HK-2 (cell line): ENCODE results near the gene C9.
"Not testable (repeated sequence)": the region's sequence is repeated elsewhere in the genome, so short reads cannot be mapped to it uniquely, and the experiment has no call there.

ENCODE experiments used
- DNase-seq: peaks from one replicate; pipeline ENCODE4 v3.0.0-alpha.2; 2018; ENCODE audit not compliant: unreplicated experiment

The C9 gene

DNA sequence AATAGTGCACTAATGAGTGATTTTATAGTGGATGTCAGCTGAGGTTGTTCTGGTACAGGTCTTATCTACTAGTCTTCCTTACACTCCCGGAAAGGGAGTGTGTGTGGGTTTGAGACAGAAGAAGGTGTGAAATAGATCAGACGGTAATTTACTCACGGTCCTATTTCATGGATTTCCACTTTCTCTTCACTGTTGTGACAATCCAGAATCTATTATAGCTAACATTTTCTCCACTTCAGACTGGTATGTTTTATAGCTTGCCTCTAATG is 7.0 kb upstream of the C9 start:
- no peak for DNase-seq

DNA sequence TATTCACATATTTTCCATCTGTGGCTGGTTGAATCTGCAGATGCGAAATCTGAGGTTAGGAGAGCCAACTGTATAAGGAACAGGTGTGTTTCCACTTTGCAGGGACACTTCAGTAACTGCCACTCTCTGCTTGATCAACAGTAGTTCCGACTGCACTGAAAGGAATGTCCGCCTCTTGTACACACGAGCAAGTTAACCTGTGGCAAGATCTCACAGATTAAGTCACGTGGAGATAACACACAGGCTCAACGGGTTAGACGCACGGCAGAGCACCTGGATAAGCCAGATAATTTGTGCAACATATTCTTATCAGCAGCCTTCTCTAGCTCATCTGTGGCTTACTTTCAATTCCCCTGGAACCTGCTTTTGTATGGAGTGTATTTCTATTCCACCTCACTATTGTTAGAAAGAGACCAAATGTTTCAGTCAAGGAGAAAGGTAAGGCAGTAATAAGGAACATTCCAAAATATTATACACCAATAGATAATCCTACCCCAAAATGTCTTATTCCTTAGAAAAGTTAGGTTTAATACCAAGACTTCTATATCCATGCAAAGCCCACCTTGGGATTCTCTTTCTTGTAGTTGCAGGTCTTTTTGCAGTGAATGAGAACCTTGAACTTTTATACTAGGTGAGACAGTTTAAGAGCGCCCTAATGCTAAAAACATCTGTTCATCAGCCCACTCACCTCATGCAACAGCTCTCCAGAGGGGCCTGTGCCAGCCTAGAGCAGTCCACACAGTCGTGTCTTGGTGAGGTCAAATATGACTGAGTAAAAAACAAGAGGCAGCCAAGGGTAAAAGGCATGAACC is 6.5 kb upstream of the C9 start:
- DNase-seq = no peak

- DNase-seq = no peak
Measured at GRCh38 chr5:39369123-39369815, 5.0 kb upstream of the C9 start.

DNA sequence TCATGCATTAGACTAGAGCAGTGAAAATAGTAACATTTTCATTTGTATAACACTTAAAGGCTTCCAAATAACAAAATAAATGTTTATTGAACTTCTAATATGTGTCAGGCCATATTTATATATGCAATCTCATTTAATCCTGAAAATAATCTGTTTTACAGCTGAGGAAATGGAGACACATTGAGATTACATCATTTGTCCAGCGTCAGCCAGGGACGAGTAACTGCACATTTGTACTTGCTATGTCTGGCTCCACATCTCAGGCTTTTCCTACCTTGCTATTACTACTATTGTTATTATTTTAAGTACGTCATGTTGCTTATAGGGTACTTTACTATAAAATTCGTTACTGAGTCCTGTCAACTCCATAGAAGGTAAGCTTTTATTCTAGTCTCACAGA is 3.8 kb upstream of the C9 start:
- DNase-seq = no peak

DNA sequence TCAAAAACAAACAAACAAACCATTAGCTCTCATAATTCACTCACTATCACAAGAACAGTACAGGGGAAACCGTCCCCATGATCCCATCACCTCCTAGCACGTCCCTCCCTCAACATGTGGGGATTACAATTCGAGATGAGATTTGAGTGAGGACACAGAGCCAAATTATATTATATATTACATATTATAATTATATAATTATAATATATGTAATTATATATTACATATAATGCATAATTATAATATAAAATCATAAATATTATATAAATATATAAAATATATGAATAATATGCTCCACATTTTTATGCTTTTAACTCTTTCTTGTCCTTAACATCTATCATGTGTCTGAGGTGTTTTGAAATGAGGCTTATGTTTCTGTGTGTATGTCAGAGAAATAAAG is 3.4 kb upstream of the C9 start:
- no peak for DNase-seq

- no peak for DNase-seq
Measured at GRCh38 chr5:39363217-39363616, 1.1 kb downstream of the C9 start.

DNA sequence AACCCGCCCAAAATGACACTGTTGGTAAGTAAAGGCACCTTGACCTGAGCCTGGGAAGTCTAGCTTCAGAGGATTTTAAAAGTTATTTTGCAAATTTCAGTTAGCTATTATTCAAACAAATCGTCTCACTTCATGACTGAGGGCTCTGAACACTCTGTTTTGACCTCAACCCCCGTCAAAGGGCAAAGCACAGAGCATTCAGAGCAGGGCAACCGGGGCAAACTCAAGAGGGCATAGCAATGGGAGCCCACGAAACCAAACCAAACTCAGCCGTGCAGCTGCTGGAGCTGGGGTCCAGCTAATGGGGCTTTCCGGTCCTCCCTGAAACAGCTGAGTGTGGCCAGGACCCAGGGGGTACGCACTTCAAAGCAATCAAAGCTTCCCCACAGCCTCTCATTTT is 1.6 kb downstream of the C9 start:
- DNase-seq = no peak

DNA sequence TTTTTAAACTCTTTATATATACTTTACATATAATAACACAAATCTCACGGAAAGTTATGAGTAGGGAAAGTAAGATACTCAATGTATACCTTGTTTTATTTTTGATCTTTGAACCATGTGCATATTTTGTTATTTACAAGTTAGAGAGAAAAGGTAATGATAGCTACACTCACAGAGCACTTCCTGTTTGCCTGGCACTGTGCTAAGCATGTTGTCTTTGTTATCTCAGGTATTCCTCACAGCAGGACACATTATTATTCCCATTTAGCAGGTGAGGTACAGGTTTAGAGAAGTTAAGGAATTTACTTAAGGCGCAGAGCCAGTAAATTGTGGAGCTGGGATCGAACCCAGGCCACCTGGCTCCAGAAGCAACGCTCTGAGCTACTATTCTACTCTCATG is 3.0 kb downstream of the C9 start:
- no peak for DNase-seq

DNA sequence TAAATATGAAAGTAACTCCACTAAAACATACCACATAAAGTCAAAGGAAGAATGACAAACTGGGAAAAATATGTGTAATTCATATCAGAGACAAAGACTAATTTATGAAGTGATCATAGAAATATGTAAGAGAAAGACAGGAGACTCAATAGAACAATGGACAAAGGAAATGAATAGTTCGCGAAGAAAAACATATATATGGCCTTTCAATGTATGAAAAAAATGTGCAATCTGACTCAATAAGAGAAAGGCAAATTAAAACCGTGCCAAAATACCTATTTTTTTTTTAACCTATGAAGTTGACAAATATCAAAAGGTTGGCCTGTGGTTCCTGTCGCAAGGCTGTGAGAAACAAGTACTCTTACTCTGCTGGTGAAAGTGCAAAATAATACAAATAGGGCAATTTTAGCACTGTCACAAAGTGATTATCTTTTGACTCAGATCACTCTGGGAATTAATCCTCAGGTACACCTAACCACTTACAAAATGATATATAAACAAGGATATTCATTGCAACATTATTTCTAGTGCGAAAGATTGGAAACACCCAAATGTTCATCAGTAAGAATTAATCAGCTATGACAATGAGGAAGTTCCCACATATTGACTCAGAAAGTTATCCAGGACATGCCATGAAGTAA is 3.7 kb downstream of the C9 start:
- DNase-seq = no peak

GRCh38 chr5:39356263-39356662 is 8.0 kb downstream of the C9 start:
- DNase-seq = no peak

- DNase-seq = no peak
Measured at GRCh38 chr5:39355324-39355723, 9.0 kb downstream of the C9 start.

- no peak for DNase-seq
Measured at GRCh38 chr5:39353717-39354399, 10.4 kb downstream of the C9 start.

DNA sequence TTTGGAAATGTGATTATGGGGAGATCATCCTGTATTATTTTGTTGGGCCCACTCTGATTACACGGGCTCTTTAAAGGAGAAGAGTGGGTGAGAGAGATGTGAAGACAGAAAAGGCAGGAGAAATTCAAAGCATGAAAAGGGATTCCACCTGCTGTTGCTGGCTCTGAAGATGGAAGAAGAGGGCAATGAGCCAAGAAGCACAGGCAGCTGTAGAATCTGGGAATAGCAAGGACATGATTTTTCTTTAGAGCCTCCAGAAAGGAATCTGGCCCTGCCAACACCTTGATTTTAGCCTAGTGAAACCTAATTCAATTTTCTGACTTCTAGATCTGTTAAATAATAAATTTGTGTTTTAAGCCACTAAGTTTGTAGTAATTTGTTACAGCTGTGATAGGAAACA is 11.3 kb downstream of the C9 start:
- DNase-seq = no peak

- DNase-seq = no peak
Measured at GRCh38 chr5:39352170-39352569, 12.1 kb downstream of the C9 start.

GRCh38 chr5:39349484-39349883 is 14.8 kb downstream of the C9 start:
- DNase-seq = no peak

GRCh38 chr5:39342460-39342859 is 21.8 kb downstream of the C9 start:
- no peak for DNase-seq

DNA sequence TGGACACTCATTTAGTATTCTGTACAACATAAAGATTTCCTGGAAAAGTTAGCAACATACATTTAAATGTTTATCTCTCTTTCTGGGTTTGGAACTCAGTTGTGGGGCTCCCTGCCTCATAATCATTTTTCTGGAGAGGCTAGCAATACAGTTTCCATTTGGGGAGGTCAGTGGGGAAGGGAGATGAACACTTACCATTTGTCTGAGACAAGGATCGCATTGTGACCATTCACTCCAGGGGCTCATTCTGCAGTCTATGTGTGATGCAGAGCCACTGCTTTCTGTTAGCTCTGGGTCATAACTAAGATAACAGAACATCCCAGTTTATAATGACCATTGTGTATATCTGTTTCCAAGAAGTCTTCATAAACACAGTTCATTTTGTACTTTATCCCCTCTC is 22.4 kb downstream of the C9 start:
- DNase-seq = no peak

GRCh38 chr5:39340506-39340905 is 23.8 kb downstream of the C9 start:
- DNase-seq = no peak

DNA sequence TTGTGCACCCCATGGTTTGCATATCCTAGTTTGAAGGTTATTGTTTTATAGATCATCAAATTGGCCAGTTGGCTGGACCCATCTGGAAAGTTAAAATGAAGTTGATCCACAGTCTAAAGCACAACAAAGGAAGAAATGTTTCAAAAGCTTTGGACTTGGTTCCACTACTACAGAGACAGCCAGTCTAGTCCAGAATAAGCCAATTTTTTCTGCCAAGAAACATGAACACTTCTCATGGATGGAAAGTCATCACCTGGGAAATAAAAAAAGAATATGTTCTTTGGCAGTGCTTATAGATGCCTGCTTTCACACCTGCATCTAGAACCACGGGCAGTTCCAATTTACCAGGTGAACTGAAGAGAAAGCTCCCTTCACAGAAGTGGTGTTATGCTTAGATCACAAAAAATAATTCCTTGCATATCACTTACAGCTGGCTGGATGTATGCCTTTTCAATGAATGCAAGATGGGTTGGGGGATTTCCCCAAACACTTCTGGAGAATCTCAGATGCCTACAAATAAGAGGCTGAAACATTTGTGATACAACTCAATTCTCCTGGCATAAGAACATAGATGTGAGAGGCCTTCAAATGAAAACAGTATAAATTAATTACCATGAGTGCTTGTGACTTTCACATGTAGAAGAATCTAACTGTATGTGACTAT is 26.9 kb downstream of the C9 start:
- no peak for DNase-seq

- not testable (repeated sequence) for DNase-seq
Measured at GRCh38 chr5:39334296-39334695, 30.0 kb downstream of the C9 start.

DNA sequence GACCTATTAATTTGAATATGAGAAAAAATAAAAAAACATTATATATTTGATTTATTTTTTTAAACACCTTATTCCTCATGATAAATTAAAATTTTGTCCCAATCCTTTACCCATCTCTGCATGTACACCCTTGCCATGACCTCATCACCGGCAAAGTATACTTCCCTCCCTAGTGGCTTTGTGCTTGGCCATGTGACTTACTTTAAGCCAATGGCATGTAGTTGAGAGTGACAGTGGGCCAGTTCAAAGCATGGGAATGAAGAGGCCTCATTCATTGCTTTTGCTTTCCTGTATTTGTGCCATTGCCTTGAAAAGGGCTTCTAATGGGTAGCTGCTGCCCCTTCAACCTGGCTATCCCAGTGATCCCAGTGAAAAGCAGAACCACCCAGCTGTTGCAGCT is 31.2 kb downstream of the C9 start:
- DNase-seq = no peak

- DNase-seq = no peak
Measured at GRCh38 chr5:39331861-39332381, 32.4 kb downstream of the C9 start.
